Spleen (tissue), 11 donors: Measurements from ENCODE around the gene KSR2. TPM values are rescaled to one million over a fixed set of nuclear protein-coding genes. Genes with fewer than 3 reads are reported as not detected.
"Not testable (repeated sequence)": the region's sequence is repeated elsewhere in the genome, so short reads cannot be mapped to it uniquely, and the experiment has no call there.

Source experiments
- DNase-seq: peaks from one replicate; pipeline ENCODE4 v3.0.0-alpha.2; 2020
- H3K27ac ChIP-seq, 8 donors: fragments of 200-600 bp; sonication (generic) in 7 of 8; 1 replicate in 4 of 8; 2 replicates in 4 of 8; pipeline versions ENCODE4 v1.5.0 to v1.8.0; 2016 to 2021; ENCODE audit warnings: inconsistent platforms in 4 of 8, mild to moderate bottlenecking in 4 of 8, moderate library complexity in 1 of 8
- H3K27me3 ChIP-seq, 7 donors: fragments of 200-600 bp; sonication (generic) in 6 of 7; replicated peaks in 1 of 7; 1 replicate in 4 of 7; 2 replicates in 3 of 7; pipeline versions ENCODE4 v1.5.0 to v1.8.0; 2016 to 2021; ENCODE audit warnings: inconsistent platforms in 3 of 7, mild to moderate bottlenecking in 1 of 7
- H3K36me3 ChIP-seq, 6 donors: fragments of 200-600 bp; sonication (generic) in 5 of 6; 1 replicate in 4 of 6; 2 replicates in 2 of 6; pipeline versions ENCODE4 v1.5.0 to v1.8.0; 2016 to 2021; ENCODE audit warnings: inconsistent platforms in 2 of 6
- H3K4me1 ChIP-seq, 6 donors: fragments of 200-600 bp; sonication (generic) in 5 of 6; 1 replicate in 3 of 6; 2 replicates in 3 of 6; pipeline versions ENCODE4 v1.5.0 to v1.8.0; 2016 to 2021; ENCODE audit warnings: inconsistent platforms in 3 of 6
- H3K4me3 ChIP-seq, 8 donors: fragments of 200-600 bp; sonication (generic) in 7 of 8; 1 replicate in 4 of 8; 2 replicates in 4 of 8; pipeline versions ENCODE4 v1.5.0 to v1.8.0; 2016 to 2021; ENCODE audit warnings: inconsistent platforms in 4 of 8, mild to moderate bottlenecking in 4 of 8, moderate library complexity in 2 of 8
- H3K9me3 ChIP-seq, 8 donors: fragments of 200-600 bp; sonication (generic) in 7 of 8; 1 replicate in 4 of 8; 2 replicates in 4 of 8; pipeline versions ENCODE4 v1.5.0 to v1.8.0; 2016 to 2021; ENCODE audit warnings: inconsistent platforms in 4 of 8
- CTCF ChIP-seq, 11 experiments: fragments of 200-600 bp in 7 of 11; fragments of 450-650 bp in 4 of 11; sonication (generic) in 4 of 11; IDR thresholded peaks in 8 of 11; conservative IDR thresholded peaks in 3 of 11; 1 replicate in 7 of 11; 2 replicates in 4 of 11; pipeline versions ENCODE4 v1.4.0 to v1.8.0; 2016 to 2021; ENCODE audit warnings: antibody characterized with exemption in 11 of 11, inconsistent platforms in 4 of 11, mild to moderate bottlenecking in 1 of 11
- POLR2A ChIP-seq, 3 donors: fragments of 450-650 bp; IDR thresholded peaks; one replicate each; pipeline ENCODE4 v1.5.1; 2017; ENCODE audit warnings: antibody characterized with exemption in 3 of 3, mild to moderate bottlenecking in 1 of 3
- POLR2AphosphoS5 ChIP-seq, 3 donors: sonication (generic); formaldehyde crosslinking; IDR thresholded peaks; one replicate each; pipeline ENCODE4 v1.5.1; 2017; ENCODE audit warnings: antibody characterized with exemption in 3 of 3
- WGBS, 5 donors: extraction: QIAGEN DNeasy Blood & Tissue Kit in 3 of 5; methylation state at CpG; one replicate each; pipeline versions ENCODE4 v1.1.5 to v1.1.7; 2013 to 2018; 5-methylcytosine and 5-hydroxymethylcytosine counted together
- intact Hi-C: fragments of 100-400 bp; cut with DNase I; formaldehyde crosslinking; loops from one replicate; pipeline ENCODE4 v1.15.0; 2023; ENCODE audit warnings: low total_unique reads
- polyA plus RNA-seq, 3 donors: library from polyadenylated mRNA; stranded (reverse); fragments of 200-250 nt; gene quantifications; one replicate each; pipeline ENCODE4 v1.2.1, GENCODE V29; 2013
- total RNA-seq, 7 donors: library from RNA; depleted of rRNA in 3 of 7; stranded (reverse); fragments of >200 nt in 3 of 7; fragmentation: NEBNext Ultra II Directional in 4 of 7; extraction: Animal tissue kit (Norgen Biotek cat#: 25700) in 4 of 7; gene quantifications; one replicate each; pipeline versions ENCODE4 v1.1.0 to v1.2.1, GENCODE V29; 2016 to 2021
- donor health status: healthy with polysubstance abuse.
- donor health status: DM: no; HTN: no; CAD: no; lungs with moderate emphysema.
- donor health status: DM: no; HTN: no; CAD: no.
- donor health status: Bipolar disorder and iron deficiency.
- donor health status: healthy.
- donor health status: DM: no; HTN: no; CAD: no.
- donor health status: DM: yes; HTN: yes; CAD: no.

KSR2 gene
- total and polyA plus RNA-seq, 10 donors = under 0.01 to 0.09 (median 0.02) TPM; not detected in 4

- WGBS, 5 donors = 73 to 84% (median 79%) methylated on average over 6 of the region's 6 CpGs
- Histone ChIP-seq H3K4me1 (no peaks in the 10 kb centered on the region), H3K27me3 (no peaks in the 10 kb centered on the region), H3K27ac (no peak overlapping the region), H3K36me3 (no peaks in the 10 kb centered on the region), H3K4me3 (no peak overlapping the region), H3K9me3 (peaks cover 0 to 19% (median 12%) of the 10 kb centered on the region in 8 donors)
- no peak for TF ChIP-seq POLR2AphosphoS5 (IDR thresholded peaks at IDR 0.05)
- no peak for TF ChIP-seq POLR2A (IDR thresholded peaks at IDR 0.05)
- no peak for TF ChIP-seq CTCF (IDR thresholded peaks at IDR 0.05 in 8 of 11, conservative IDR thresholded peaks at IDR 0.05 in 3 of 11)
- intact Hi-C loops = no loop called here
- DNase-seq = no peak
Measured at GRCh38 chr12:117640511-117640910, 328.3 kb downstream of the KSR2 start.

DNA sequence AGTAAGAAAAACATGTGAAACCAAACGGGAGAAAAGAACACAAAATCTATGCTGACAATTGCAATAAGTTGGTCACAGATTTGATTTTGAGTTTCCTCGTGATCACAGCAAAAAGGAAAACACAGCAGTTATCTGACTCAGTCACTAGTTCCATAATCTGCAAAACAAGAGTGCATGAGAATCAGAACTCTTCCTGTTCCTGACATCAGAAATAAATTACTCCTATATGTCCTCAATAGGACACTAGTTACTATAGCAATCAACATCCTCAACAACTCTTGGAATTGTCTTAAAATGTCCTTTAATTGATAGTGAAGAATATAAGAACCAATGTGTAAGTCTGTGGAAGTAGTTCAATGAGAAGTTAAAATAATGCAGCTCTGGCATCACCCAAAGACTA lies 339.3 kb downstream of the KSR2 start:
- intact Hi-C loops = no loop called here
- WGBS, 5 donors = 25 to 42% (median 30%) methylated on average over 2 of the region's 2 CpGs
- no peak for TF ChIP-seq CTCF (IDR thresholded peaks at IDR 0.05 in 8 of 11, conservative IDR thresholded peaks at IDR 0.05 in 3 of 11)
- no peak for TF ChIP-seq POLR2A (IDR thresholded peaks at IDR 0.05)
- TF ChIP-seq POLR2AphosphoS5 (IDR thresholded peaks at IDR 0.05) = no peak
- Histone ChIP-seq H3K36me3 (no peaks in the 10 kb centered on the region), H3K9me3 (peaks cover 0 to 4% (median 0%) of the 10 kb centered on the region in 8 donors), H3K4me3 (no peak overlapping the region), H3K27ac (no peak overlapping the region), H3K27me3 (peaks cover 0 to 10% (median 0%) of the 10 kb centered on the region in 7 donors), H3K4me1 (no peaks in the 10 kb centered on the region)
- DNase-seq = no peak

GRCh38 chr12:117628711-117629110 lies 340.1 kb downstream of the KSR2 start:
- intact Hi-C loops, H3K27ac ChIP-seq, H3K4me3 ChIP-seq, H3K4me1 ChIP-seq, DNase-seq, H3K36me3 ChIP-seq, H3K27me3 ChIP-seq, H3K9me3 ChIP-seq: not testable (repeated sequence)
- WGBS, 5 donors = 44 to 79% (median 73%) methylated on average over 4 to 7 of the region's 7 CpGs

DNA sequence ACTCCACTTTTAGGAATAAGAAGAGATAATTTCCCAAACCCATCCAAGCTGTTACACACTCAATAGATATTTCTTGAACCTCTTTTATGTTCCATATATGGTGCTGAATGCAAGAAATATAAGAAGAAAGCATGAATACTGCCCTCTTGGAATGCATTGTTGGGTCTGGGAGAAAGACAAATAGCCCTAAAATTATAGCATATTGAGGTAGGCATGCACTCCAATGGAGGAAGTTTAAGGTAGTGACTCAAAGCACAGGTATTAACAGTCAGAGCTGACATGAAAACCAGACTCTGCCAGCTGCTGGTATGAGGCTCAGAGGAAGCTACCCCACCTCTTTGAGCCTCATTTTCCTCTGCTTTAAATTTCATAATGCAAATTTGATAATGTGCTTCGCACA lies 346.0 kb downstream of the KSR2 start:
- 79 to 94% (median 87%) methylated on average over 1 of the region's 1 CpG for WGBS, 5 donors

More for the DNA sequence above, 346.0 kb downstream of the KSR2 start:
- H3K27ac ChIP-seq = no peak overlapping the region
- DNase-seq = no peak
- H3K27me3 ChIP-seq = no peaks in the 10 kb centered on the region
- no peak for TF ChIP-seq POLR2AphosphoS5 (IDR thresholded peaks at IDR 0.05)
- no peak for TF ChIP-seq POLR2A (IDR thresholded peaks at IDR 0.05)
- no peak for TF ChIP-seq CTCF (IDR thresholded peaks at IDR 0.05 in 8 of 11, conservative IDR thresholded peaks at IDR 0.05 in 3 of 11)
- H3K4me3 ChIP-seq = no peak overlapping the region
- intact Hi-C loops = no loop called here
- H3K4me1 ChIP-seq = no peaks in the 10 kb centered on the region
- H3K9me3 ChIP-seq = peaks cover 0 to 7% (median 0%) of the 10 kb centered on the region in 8 donors
- H3K36me3 ChIP-seq = no peaks in the 10 kb centered on the region
